WTC11 (cell line): ENCODE data around the gene ECT2. TPM values are rescaled to one million over a fixed set of nuclear protein-coding genes. Genes with fewer than 3 reads are reported as not detected.
"Not testable (repeated sequence)": the region's sequence is repeated elsewhere in the genome, so short reads cannot be mapped to it uniquely, and the experiment has no call there.

Source experiments
- ATAC-seq: fragments of 200-7000 bp; cut with Tn5 transposase; 2 replicates; pipeline ENCODE4 v1.10.0; 2021; ENCODE audit warnings: mild to moderate bottlenecking, moderate library complexity
- CTCF ChIA-PET: fragments of 300-600 bp; sonication (Branson Sonifier 250); formaldehyde crosslinking; loops from one replicate; lab custom pipeline; 2021; ENCODE audit warnings: antibody characterized with exemption; lab: Charles Lee
- POLR2A ChIA-PET: fragments of 350-600 bp; sonication (Branson Sonifier 250); formaldehyde crosslinking; loops from one replicate; lab custom pipeline; 2021; ENCODE audit warnings: antibody characterized with exemption; lab: Charles Lee
- DNase-seq: peaks from one replicate; pipeline ENCODE4 v3.0.0; 2021; ENCODE audit warnings: low spot score
- H3K27ac Mint-ChIP-seq: 2 replicates; pipeline ENCODE4 v1.8.0; 2021; ENCODE audit warnings: mixed read lengths
- H3K27me3 Mint-ChIP-seq: 2 replicates; pipeline ENCODE4 v1.8.0; 2021; ENCODE audit warnings: low read depth, mild to moderate bottlenecking, moderate library complexity, mixed read lengths
- H3K36me3 Mint-ChIP-seq: 2 replicates; pipeline ENCODE4 v1.8.0; 2021; ENCODE audit warnings: mixed read lengths
- H3K4me1 Mint-ChIP-seq: 2 replicates; pipeline ENCODE4 v1.8.0; 2022; ENCODE audit warnings: mixed read lengths
- H3K4me3 Mint-ChIP-seq: 2 replicates; pipeline ENCODE4 v1.8.0; 2021; ENCODE audit warnings: mild to moderate bottlenecking, moderate library complexity, mixed read lengths
- H3K9me3 Mint-ChIP-seq: 2 replicates; pipeline ENCODE4 v1.8.0; 2021; ENCODE audit warnings: mixed read lengths
- ELF4 ChIP-seq: sonication (generic); formaldehyde crosslinking; IDR thresholded peaks from 2 replicates; pipeline ENCODE4 v1.8.1; 2022; ENCODE audit warnings: low read depth, mild to moderate bottlenecking, moderate library complexity, missing genetic modification reagents
- ETV6 ChIP-seq: sonication (generic); formaldehyde crosslinking; IDR thresholded peaks from 2 replicates; pipeline ENCODE4 v1.8.1; 2022; ENCODE audit warnings: mild to moderate bottlenecking, missing genetic modification reagents
- FOXK1 ChIP-seq: sonication (generic); formaldehyde crosslinking; IDR thresholded peaks from 2 replicates; pipeline ENCODE4 v1.8.0; 2022; ENCODE audit warnings: mild to moderate bottlenecking, moderate library complexity, missing genetic modification reagents
- FOXP1 ChIP-seq: sonication (generic); formaldehyde crosslinking; IDR thresholded peaks from 2 replicates; pipeline ENCODE4 v1.8.0; 2022; ENCODE audit warnings: missing genetic modification reagents, mild to moderate bottlenecking, moderate library complexity, borderline replicate concordance
- GABPB1 ChIP-seq: sonication (generic); formaldehyde crosslinking; IDR thresholded peaks from 2 replicates; pipeline ENCODE4 v1.8.1; 2023; ENCODE audit warnings: mild to moderate bottlenecking, missing genetic modification reagents
- NFE2L1 ChIP-seq: sonication (generic); formaldehyde crosslinking; IDR thresholded peaks from 2 replicates; pipeline ENCODE4 v1.8.1; 2023; ENCODE audit warnings: missing genetic modification reagents
- NR1H2 ChIP-seq: sonication (generic); formaldehyde crosslinking; IDR thresholded peaks from 2 replicates; pipeline ENCODE4 v1.9.0; 2021; ENCODE audit warnings: mild to moderate bottlenecking, moderate library complexity, missing genetic modification reagents
- NR2C2 ChIP-seq: sonication (generic); formaldehyde crosslinking; IDR thresholded peaks from 2 replicates; pipeline ENCODE4 v1.8.0; 2022; ENCODE audit warnings: mild to moderate bottlenecking, missing genetic modification reagents
- RORB ChIP-seq: fragments of 250-450 bp; sonication (Bioruptor Pico); IDR thresholded peaks from 2 replicates; pipeline ENCODE4 v1.9.0; 2021; ENCODE audit warnings: mild to moderate bottlenecking
- SMAD4 ChIP-seq: sonication (generic); formaldehyde crosslinking; IDR thresholded peaks from 2 replicates; pipeline ENCODE4 v1.8.0; 2022; ENCODE audit warnings: mild to moderate bottlenecking, missing genetic modification reagents
- TP53 ChIP-seq: sonication (generic); formaldehyde crosslinking; IDR thresholded peaks from 2 replicates; pipeline ENCODE4 v1.8.1; 2023; ENCODE audit warnings: mild to moderate bottlenecking, missing genetic modification reagents
- ZNF121 ChIP-seq: sonication (generic); formaldehyde crosslinking; IDR thresholded peaks from 2 replicates; pipeline ENCODE4 v1.8.0; 2023; ENCODE audit warnings: missing genetic modification reagents
- ZNF219 ChIP-seq: sonication (generic); formaldehyde crosslinking; IDR thresholded peaks from 2 replicates; pipeline ENCODE4 v1.8.0; 2023; ENCODE audit warnings: missing genetic modification reagents, mild to moderate bottlenecking, borderline replicate concordance
- ZNF317 ChIP-seq: sonication (generic); formaldehyde crosslinking; IDR thresholded peaks from 2 replicates; pipeline ENCODE4 v1.8.1; 2023; ENCODE audit warnings: low read depth, mild to moderate bottlenecking, moderate library complexity, missing genetic modification reagents, borderline replicate concordance
- ZNF416 ChIP-seq: fragments of 250-450 bp; sonication (Bioruptor Pico); IDR thresholded peaks from 2 replicates; pipeline ENCODE4 v1.9.0; 2021; ENCODE audit warnings: mild to moderate bottlenecking, inconsistent platforms
- total RNA-seq: library from RNA; stranded (reverse); gene quantifications from 3 replicates; pipeline ENCODE4 v1.2.3, GENCODE V29; 2021
- TF ChIP-seq, protein P1 (sequence below): sonication (generic); formaldehyde crosslinking; IDR thresholded peaks from 2 replicates; pipeline ENCODE4 v1.8.1; 2023; ENCODE audit warnings: mild to moderate bottlenecking, missing genetic modification reagents, borderline replicate concordance
- TF ChIP-seq, protein P2 (sequence below): sonication (generic); formaldehyde crosslinking; IDR thresholded peaks from 2 replicates; pipeline ENCODE4 v1.8.0; 2022; ENCODE audit warnings: mild to moderate bottlenecking, missing genetic modification reagents
- TF ChIP-seq, protein P3 (sequence below): fragments of 250-450 bp; sonication (Bioruptor Pico); conservative IDR thresholded peaks from 2 replicates; pipeline ENCODE4 v1.9.0; 2021; ENCODE audit warnings: mild to moderate bottlenecking
- TF ChIP-seq, protein P4 (sequence below): sonication (generic); formaldehyde crosslinking; IDR thresholded peaks from 2 replicates; pipeline ENCODE4 v1.8.0; 2022; ENCODE audit warnings: mild to moderate bottlenecking, missing genetic modification reagents
- TF ChIP-seq, protein P5 (sequence below): sonication (generic); formaldehyde crosslinking; conservative IDR thresholded peaks from 2 replicates; pipeline ENCODE4 v1.8.1; 2022; ENCODE audit warnings: mild to moderate bottlenecking, missing genetic modification reagents

ECT2 gene
- total RNA-seq, 1 experiment from 2014 or later, result 97.7 TPM

DNA sequence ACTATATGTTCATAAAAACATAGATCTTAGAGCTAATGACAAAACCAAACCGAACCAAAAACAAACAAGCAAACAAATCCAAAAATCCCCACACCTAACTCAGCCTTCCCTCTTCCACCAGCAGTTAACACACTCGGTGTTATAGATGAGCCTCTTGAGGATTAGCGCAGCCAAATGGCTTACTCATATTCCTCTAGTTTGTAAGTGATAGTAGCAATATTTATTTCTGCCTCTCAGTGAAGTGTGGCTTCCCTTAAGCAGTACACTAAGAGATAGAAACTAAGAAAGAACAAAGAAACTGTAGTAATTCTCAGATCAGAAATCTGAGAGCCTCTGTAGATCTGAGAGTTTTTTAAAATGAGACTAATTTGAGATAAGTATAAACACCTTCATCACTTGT is 37.2 kb upstream of the ECT2 start (continued):
- TF ChIP-seq ETV6 (no peak), ZNF317 (CRISPR knock-in tag) (no peak), NR2C2 (CRISPR knock-in tag) (no peak), FOXP1 (CRISPR knock-in tag) (no peak), ZNF416 (no peak)
- TF ChIP-seq, protein P1, sequence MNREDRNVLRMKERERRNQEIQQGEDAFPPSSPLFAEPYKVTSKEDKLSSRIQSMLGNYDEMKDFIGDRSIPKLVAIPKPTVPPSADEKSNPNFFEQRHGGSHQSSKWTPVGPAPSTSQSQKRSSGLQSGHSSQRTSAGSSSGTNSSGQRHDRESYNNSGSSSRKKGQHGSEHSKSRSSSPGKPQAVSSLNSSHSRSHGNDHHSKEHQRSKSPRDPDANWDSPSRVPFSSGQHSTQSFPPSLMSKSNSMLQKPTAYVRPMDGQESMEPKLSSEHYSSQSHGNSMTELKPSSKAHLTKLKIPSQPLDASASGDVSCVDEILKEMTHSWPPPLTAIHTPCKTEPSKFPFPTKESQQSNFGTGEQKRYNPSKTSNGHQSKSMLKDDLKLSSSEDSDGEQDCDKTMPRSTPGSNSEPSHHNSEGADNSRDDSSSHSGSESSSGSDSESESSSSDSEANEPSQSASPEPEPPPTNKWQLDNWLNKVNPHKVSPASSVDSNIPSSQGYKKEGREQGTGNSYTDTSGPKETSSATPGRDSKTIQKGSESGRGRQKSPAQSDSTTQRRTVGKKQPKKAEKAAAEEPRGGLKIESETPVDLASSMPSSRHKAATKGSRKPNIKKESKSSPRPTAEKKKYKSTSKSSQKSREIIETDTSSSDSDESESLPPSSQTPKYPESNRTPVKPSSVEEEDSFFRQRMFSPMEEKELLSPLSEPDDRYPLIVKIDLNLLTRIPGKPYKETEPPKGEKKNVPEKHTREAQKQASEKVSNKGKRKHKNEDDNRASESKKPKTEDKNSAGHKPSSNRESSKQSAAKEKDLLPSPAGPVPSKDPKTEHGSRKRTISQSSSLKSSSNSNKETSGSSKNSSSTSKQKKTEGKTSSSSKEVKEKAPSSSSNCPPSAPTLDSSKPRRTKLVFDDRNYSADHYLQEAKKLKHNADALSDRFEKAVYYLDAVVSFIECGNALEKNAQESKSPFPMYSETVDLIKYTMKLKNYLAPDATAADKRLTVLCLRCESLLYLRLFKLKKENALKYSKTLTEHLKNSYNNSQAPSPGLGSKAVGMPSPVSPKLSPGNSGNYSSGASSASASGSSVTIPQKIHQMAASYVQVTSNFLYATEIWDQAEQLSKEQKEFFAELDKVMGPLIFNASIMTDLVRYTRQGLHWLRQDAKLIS (CRISPR knock-in tag), result no peak

DNA sequence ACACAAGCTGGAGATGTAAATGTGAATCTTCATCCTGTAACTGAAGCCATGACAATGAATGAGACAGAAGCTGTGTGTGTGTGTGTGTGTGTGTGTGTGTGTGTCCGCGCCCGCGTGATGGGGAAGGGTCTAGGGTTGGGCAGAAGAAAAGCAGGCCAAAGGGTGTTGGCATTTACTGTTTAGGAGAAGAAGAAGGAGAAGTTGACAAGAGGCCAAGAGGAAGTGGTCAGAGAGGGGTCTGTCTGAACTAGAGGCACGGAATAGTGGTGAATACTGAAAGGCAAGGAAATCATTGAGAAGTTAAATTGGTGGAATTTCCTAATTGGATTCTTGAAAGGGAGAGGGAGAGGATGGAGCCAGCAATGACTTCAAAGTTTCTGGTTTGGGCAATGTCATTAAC is 34.0 kb upstream of the ECT2 start:
- ChIA-PET CTCF (no interaction called here), POLR2A (no interaction called here)
- peaks cover 25% of the 10 kb centered on the region for H3K9me3 Mint-ChIP-seq
- peaks cover 12% of the 10 kb centered on the region for H3K36me3 Mint-ChIP-seq
- no peak overlapping the region for H3K4me3 Mint-ChIP-seq
- no peaks in the 10 kb centered on the region; the same call in 1 of the 2 replicates for H3K27me3 Mint-ChIP-seq
- H3K27ac Mint-ChIP-seq, result no peak overlapping the region
- ATAC-seq, result no peak
- TF ChIP-seq, protein P2, sequence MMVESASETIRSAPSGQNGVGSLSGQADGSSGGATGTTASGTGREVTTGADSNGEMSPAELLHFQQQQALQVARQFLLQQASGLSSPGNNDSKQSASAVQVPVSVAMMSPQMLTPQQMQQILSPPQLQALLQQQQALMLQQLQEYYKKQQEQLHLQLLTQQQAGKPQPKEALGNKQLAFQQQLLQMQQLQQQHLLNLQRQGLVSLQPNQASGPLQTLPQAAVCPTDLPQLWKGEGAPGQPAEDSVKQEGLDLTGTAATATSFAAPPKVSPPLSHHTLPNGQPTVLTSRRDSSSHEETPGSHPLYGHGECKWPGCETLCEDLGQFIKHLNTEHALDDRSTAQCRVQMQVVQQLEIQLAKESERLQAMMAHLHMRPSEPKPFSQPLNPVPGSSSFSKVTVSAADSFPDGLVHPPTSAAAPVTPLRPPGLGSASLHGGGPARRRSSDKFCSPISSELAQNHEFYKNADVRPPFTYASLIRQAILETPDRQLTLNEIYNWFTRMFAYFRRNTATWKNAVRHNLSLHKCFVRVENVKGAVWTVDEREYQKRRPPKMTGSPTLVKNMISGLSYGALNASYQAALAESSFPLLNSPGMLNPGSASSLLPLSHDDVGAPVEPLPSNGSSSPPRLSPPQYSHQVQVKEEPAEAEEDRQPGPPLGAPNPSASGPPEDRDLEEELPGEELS (CRISPR knock-in tag), result no peak
- no peak for TF ChIP-seq ELF4
- TF ChIP-seq NR1H2 (CRISPR knock-in tag), result no peak
- TF ChIP-seq, all 79 proteins: peak for 0
- H3K4me1 Mint-ChIP-seq, result 0 out of 2 replicates have a peak, but pooled peaks cover 3% of the 10 kb centered on the region
- DNase-seq, result no peak

DNA sequence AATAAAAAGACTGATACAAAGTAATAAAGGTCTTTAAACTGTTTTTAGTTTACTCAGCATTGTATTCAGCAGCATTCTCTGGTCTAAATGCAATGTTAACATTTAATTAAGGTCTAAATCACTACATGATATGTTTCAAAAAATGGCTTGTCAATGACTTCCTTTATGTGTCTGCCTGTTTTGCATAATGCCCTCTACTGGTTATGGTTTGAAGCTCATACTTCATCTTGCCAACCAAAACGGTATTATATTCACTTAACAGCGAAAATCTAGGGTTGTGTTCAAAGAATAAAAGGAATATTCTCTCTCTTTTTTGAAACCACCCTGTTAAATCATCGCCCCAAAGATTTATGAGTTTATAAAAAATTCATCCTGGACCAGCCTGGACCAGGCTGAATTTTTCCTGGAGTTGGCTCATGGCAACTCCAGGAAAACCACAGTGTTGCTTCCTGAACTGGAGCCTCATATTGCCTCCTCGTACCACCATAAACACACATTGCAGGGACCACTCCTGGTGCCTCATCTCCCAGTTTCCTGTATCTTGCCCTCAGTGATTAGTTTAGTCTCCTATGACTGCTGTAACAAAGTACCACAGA is 32.9 kb upstream of the ECT2 start:
- Mint-ChIP-seq H3K27ac (no peak overlapping the region), H3K4me1 (0 out of 2 replicates have a peak, but pooled peaks cover 3% of the 10 kb centered on the region), H3K4me3 (no peak overlapping the region), H3K36me3 (peaks cover 12% of the 10 kb centered on the region), H3K27me3 (no peaks in the 10 kb centered on the region; the same call in 1 of the 2 replicates), H3K9me3 (peaks cover 25% of the 10 kb centered on the region)
- DNase-seq (no peak), ATAC-seq (no peak)
- TF ChIP-seq GABPB1 (CRISPR knock-in tag), result no peak
- TF ChIP-seq FOXK1 (CRISPR knock-in tag), result no peak
- TF ChIP-seq, protein P3, sequence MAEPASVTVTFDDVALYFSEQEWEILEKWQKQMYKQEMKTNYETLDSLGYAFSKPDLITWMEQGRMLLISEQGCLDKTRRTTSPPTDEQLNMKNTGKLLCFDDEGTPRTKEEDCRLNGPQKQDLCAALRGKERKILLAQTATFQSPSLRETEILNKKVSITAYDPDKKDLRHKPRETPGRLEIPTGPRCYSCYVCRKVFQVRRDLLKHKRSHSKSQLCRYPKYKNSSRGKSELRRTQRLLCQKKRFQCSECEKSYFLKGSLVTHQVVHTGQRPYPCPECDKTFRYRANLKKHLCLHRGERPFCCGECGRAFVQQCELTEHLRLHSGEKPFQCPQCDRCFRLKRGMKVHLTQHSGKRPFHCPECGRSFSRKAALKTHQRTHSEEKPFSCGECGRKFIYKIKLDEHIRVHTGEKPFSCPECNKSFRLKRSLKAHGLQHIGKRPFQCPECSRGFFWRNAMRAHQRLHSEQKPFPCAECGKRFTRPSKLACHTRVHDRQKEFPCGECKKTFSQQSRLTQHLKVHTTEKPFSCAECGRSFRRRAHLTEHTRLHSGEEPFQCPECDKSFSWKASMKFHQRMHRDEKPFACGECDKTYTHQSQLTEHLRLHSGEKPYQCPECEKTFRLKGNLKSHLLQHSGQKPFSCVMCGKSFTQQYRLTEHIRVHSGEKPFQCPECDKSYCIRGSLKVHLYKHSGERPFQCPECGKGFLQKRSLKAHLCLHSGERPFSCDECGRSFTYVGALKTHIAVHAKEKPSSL (CRISPR knock-in tag), result no peak
- TF ChIP-seq SMAD4 (CRISPR knock-in tag), result no peak
- TF ChIP-seq ZNF317 (CRISPR knock-in tag), result no peak
- TF ChIP-seq, protein P4, sequence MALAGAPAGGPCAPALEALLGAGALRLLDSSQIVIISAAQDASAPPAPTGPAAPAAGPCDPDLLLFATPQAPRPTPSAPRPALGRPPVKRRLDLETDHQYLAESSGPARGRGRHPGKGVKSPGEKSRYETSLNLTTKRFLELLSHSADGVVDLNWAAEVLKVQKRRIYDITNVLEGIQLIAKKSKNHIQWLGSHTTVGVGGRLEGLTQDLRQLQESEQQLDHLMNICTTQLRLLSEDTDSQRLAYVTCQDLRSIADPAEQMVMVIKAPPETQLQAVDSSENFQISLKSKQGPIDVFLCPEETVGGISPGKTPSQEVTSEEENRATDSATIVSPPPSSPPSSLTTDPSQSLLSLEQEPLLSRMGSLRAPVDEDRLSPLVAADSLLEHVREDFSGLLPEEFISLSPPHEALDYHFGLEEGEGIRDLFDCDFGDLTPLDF (CRISPR knock-in tag), result no peak
- TF ChIP-seq ZNF121 (CRISPR knock-in tag), result no peak
- no peak for TF ChIP-seq RORB
- no peak for TF ChIP-seq TP53 (CRISPR knock-in tag)
- TF ChIP-seq, protein P5, sequence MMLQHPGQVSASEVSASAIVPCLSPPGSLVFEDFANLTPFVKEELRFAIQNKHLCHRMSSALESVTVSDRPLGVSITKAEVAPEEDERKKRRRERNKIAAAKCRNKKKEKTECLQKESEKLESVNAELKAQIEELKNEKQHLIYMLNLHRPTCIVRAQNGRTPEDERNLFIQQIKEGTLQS (CRISPR knock-in tag), result no peak
- no peak for TF ChIP-seq NFE2L1 (CRISPR knock-in tag)
- TF ChIP-seq ZNF219 (CRISPR knock-in tag), result no peak
- CTCF ChIA-PET, result interaction anchor here (1.0 kb wide), 1 partner anchor 16 kb away, joined by 3 read pairs; no protein-coding TSS in a partner anchor
- POLR2A ChIA-PET, result no interaction called here

DNA sequence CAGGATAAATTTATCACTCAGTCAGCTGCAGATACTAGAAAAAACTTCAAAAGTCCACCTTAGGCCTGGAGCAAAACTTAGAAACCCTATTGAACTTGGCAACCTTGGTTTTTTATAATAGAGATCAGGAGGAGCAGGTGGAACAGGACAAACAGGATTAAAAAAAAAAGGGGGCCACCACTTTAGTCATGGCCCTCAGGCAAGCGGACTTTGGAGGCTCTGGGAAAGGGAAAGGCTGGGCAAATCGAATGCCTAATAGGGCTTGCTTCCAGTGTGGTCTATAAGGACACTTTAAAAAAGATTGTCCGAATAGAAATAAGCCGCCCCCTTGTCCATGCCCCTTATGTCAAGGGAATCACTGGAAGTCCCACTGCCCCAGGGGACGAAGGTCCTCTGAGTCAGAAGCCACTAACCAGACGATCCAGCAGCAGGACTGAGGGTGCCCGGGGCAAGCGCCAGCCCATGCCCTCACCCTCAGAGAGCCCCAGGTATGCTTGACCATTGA is 27.9 kb upstream of the ECT2 start:
- ATAC-seq, H3K4me3 Mint-ChIP-seq, POLR2A ChIA-PET, CTCF ChIA-PET, DNase-seq, H3K27ac Mint-ChIP-seq, H3K4me1 Mint-ChIP-seq, H3K27me3 Mint-ChIP-seq: not testable (repeated sequence)
- H3K36me3 Mint-ChIP-seq, result peaks cover 18% of the 10 kb centered on the region
- H3K9me3 Mint-ChIP-seq, result peaks cover 38% of the 10 kb centered on the region
